ENCODE data around the gene EHD3.
A peak's percentile ranks its signal among the peaks of the same experiment; 100 is the strongest.

EHD3 gene

GRCh38 chr2:31233741-31234682 is at the start of gene EHD3:
Gene EHD3, plus strand, starts transcription at chr2:31234152. Its CDS starts 470 bp downstream, at chr2:31234622.
- DNase-seq, result peak; percentile 79 to 91 (median 79)

GRCh38 chr2:31187166-31187565 is 46.8 kb upstream of the EHD3 start:
- no peak for DNase-seq

- no peak for DNase-seq
Measured at GRCh38 chr2:31188131-31188530, 45.8 kb upstream of the EHD3 start.

- no peak for DNase-seq
Measured at GRCh38 chr2:31189141-31189540, 44.8 kb upstream of the EHD3 start.

- no peak for DNase-seq
Measured at GRCh38 chr2:31190188-31190587, 43.8 kb upstream of the EHD3 start.

GRCh38 chr2:31191931-31192330 is 42.0 kb upstream of the EHD3 start:
- no peak for DNase-seq

GRCh38 chr2:31192396-31192795 is 41.6 kb upstream of the EHD3 start:
- DNase-seq, result no peak

GRCh38 chr2:31192851-31193392 is 41.0 kb upstream of the EHD3 start:
- DNase-seq, result no peak

- DNase-seq, result no peak
Measured at GRCh38 chr2:31193806-31194205, 40.1 kb upstream of the EHD3 start.

- DNase-seq, result no peak
Measured at GRCh38 chr2:31196622-31197021, 37.3 kb upstream of the EHD3 start.

- DNase-seq, result no peak
Measured at GRCh38 chr2:31197166-31197565, 36.8 kb upstream of the EHD3 start.

GRCh38 chr2:31197669-31198068 is 36.3 kb upstream of the EHD3 start:
- no peak for DNase-seq

- DNase-seq, result no peak
Measured at GRCh38 chr2:31199206-31199605, 34.7 kb upstream of the EHD3 start.

- no peak for DNase-seq
Measured at GRCh38 chr2:31200972-31201371, 33.0 kb upstream of the EHD3 start.

- DNase-seq, result no peak
Measured at GRCh38 chr2:31202041-31202440, 31.9 kb upstream of the EHD3 start.

- no peak for DNase-seq
Measured at GRCh38 chr2:31202833-31203232, 31.1 kb upstream of the EHD3 start.

GRCh38 chr2:31203916-31204315 is 30.0 kb upstream of the EHD3 start:
- no peak for DNase-seq

- DNase-seq, result no peak
Measured at GRCh38 chr2:31204783-31205182, 29.2 kb upstream of the EHD3 start.

GRCh38 chr2:31205186-31205585 is 28.8 kb upstream of the EHD3 start:
- no peak for DNase-seq

- no peak for DNase-seq
Measured at GRCh38 chr2:31205613-31206012, 28.3 kb upstream of the EHD3 start.

GRCh38 chr2:31207790-31208189 is 26.2 kb upstream of the EHD3 start:
- DNase-seq, result no peak

- DNase-seq, result no peak
Measured at GRCh38 chr2:31208240-31208639, 25.7 kb upstream of the EHD3 start.

GRCh38 chr2:31212659-31213600 is 21.0 kb upstream of the EHD3 start:
- DNase-seq, result no peak

Data from suppressor macrophage treated with lipopolysaccharide for 1 hour (primary cell).